Prostate gland (tissue), 2 donors: Measurements from ENCODE around the gene NLGN4X.

Experiments
- POLR2A ChIP-seq: fragments of 450-650 bp; IDR thresholded peaks from one replicate; pipeline ENCODE4 v1.6.1; 2016; ENCODE audit warnings: antibody characterized with exemption, mild to moderate bottlenecking
- TF ChIP-seq, protein P1 (sequence below), 4 experiments: fragments of 200-600 bp in 2 of 4; fragments of 450-650 bp in 2 of 4; sonication (generic) in 2 of 4; IDR thresholded peaks; 1 replicate in 3 of 4; 2 replicates in 1 of 4; pipeline ENCODE4 v1.5.1; 2016 to 2019; ENCODE audit warnings: antibody characterized with exemption in 4 of 4, mild to moderate bottlenecking in 2 of 4, moderate library complexity in 2 of 4

DNA sequence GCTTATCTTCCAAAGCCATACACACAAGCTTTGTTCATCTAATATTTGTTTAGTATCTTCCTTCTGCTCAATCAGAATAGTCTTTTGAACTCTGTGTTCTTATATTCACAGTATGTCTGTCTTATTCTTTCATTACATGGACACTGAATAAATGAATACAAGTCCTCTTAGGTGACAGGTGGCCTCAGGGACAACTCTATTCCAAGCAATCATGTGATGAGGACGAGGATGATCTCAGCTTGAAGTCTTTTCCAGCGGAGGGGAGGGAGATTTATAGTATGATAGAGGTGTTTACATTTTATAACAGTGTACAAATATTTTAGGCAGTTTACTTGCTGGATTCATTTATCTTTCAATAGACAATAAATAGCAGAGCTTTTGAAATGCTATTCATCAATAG lies 300.4 kb downstream of the NLGN4X start:
- TF ChIP-seq POLR2A: no peak
- TF ChIP-seq, protein P1, sequence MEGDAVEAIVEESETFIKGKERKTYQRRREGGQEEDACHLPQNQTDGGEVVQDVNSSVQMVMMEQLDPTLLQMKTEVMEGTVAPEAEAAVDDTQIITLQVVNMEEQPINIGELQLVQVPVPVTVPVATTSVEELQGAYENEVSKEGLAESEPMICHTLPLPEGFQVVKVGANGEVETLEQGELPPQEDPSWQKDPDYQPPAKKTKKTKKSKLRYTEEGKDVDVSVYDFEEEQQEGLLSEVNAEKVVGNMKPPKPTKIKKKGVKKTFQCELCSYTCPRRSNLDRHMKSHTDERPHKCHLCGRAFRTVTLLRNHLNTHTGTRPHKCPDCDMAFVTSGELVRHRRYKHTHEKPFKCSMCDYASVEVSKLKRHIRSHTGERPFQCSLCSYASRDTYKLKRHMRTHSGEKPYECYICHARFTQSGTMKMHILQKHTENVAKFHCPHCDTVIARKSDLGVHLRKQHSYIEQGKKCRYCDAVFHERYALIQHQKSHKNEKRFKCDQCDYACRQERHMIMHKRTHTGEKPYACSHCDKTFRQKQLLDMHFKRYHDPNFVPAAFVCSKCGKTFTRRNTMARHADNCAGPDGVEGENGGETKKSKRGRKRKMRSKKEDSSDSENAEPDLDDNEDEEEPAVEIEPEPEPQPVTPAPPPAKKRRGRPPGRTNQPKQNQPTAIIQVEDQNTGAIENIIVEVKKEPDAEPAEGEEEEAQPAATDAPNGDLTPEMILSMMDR (IDR thresholded peaks at IDR 0.05): no peak
